SK-N-MC (cell line): Measurements from ENCODE around the gene ORAI1.
"Not testable (repeated sequence)": the region's sequence is repeated elsewhere in the genome, so short reads cannot be mapped to it uniquely, and the experiment has no call there.

Source experiments
- DNase-seq: peaks from one replicate; pipeline ENCODE4 v3.0.0-alpha.2; 2011; ENCODE audit warnings: low read depth, low spot score
- H3K27ac ChIP-seq: fragments of 200-600 bp; sonication (generic); 2 replicates; pipeline ENCODE4 v1.5.1; 2016; ENCODE audit warnings: mixed run types
- H3K36me3 ChIP-seq: fragments of 200-600 bp; sonication (generic); 2 replicates; pipeline ENCODE4 v1.6.1; 2017; ENCODE audit warnings: antibody characterized with exemption, low read length, mixed read lengths; ENCODE audit not compliant: insufficient read depth
- H3K4me3 ChIP-seq: fragments of 200-600 bp; sonication (generic); 2 replicates; pipeline ENCODE4 v1.5.1; 2016
- H3K9ac ChIP-seq: fragments of 200-600 bp; sonication (generic); 2 replicates; pipeline ENCODE4 v1.8.0; 2017; ENCODE audit warnings: mixed run types, mixed read lengths; ENCODE audit not compliant: insufficient read length
- H3K9me3 ChIP-seq: fragments of 200-600 bp; sonication (generic); 2 replicates; pipeline ENCODE4 v1.6.1; 2017; ENCODE audit warnings: low read depth, mild to moderate bottlenecking, antibody characterized with exemption, low read length, moderate library complexity, mixed read lengths
- EZH2 ChIP-seq: fragments of 200-600 bp; sonication (generic); IDR thresholded peaks from one replicate; pipeline ENCODE4 v1.6.1; 2017; ENCODE audit warnings: antibody characterized with exemption
- FOXP2 ChIP-seq: optimal IDR thresholded peaks from 2 replicates; pipeline ENCODE3; 2011; ENCODE audit warnings: mild to moderate bottlenecking, moderate library complexity; ENCODE audit not compliant: insufficient read depth; ENCODE audit errors: extremely low read length, control extremely low read depth
- POLR2AphosphoS5 ChIP-seq: IDR thresholded peaks from 2 replicates; pipeline ENCODE4 v1.6.1; 2012; ENCODE audit warnings: mild to moderate bottlenecking, low read depth, low read length, borderline replicate concordance

ORAI1 gene

DNA sequence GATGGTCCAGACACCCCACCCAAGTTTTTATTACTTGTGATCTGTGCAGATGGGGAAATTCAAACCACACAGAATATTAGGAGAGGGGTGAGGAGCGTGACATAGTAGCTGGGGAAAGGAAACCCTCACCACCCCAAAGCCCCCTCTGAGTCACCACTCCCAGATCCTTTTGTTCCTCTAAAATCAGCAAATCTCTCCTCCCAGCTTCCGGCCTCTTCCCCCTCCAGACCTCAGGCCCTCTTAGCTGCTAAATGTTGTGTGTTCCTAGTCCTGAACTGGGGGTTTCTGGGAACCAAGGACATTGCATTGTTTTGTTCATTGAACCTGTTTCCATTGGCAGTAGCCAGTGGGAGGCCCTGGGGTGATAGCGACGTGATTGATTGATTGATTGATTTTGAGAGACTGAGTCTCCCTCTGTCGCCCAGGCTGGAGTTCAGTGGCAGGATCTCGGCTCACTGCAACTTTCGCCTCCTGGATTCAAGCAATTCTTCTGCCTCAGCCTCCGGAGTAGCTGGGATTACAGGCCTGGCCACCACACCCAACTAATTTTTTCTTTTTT lies 5.9 kb upstream of the ORAI1 start:
- H3K27ac ChIP-seq = no peak overlapping the region
- no peak overlapping the region for H3K9ac ChIP-seq
- DNase-seq = no peak
- no peaks in the 10 kb centered on the region for H3K36me3 ChIP-seq
- H3K4me3 ChIP-seq = no peak overlapping the region
- no peaks in the 10 kb centered on the region for H3K9me3 ChIP-seq
- TF ChIP-seq POLR2AphosphoS5 (no peak), EZH2 (no peak), FOXP2 (no peak)

DNA sequence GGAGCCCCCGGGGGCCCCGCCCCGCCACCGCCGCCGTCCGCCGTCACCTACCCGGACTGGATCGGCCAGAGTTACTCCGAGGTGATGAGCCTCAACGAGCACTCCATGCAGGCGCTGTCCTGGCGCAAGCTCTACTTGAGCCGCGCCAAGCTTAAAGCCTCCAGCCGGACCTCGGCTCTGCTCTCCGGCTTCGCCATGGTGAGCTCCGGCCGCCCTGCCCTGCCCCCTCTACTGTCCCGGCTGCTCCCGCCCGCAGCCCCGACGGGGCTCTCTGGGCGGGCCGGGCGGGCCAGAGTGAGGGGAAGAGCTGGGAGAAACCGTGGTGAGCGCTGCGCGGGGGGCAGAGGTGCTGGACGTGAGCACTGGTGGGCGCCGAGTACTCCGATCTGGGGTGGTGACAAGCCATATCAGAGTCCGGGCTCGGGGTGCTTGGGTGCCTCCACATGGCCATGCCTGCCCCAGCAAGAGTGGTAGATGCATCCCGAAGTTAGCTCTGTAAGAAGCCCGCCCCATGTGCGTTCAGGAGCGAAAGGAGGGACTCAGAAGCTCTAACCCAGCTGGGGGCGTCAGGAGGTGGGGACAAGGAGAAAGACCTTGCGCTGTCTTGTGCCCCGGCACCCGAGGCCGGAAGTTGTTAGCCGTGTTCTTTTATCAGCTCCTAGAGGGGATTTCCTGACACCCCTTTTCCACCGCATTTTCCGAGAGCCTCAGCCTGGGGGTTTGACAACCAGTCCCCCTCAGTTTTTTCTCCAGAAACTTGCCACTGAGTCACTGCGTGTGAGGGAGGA lies 717 bp downstream of the ORAI1 start:
- Histone ChIP-seq H3K9ac (peak overlapping the region; percentile 70), H3K27ac (no peak overlapping the region), H3K4me3 (peak overlapping the region; percentile 87), H3K9me3 (no peaks in the 10 kb centered on the region), H3K36me3 (no peaks in the 10 kb centered on the region)
- no peak for TF ChIP-seq EZH2
- TF ChIP-seq FOXP2 = no peak
- peak; percentile 47; the same call in 1 of the 2 replicates for TF ChIP-seq POLR2AphosphoS5
- no peak for DNase-seq

DNA sequence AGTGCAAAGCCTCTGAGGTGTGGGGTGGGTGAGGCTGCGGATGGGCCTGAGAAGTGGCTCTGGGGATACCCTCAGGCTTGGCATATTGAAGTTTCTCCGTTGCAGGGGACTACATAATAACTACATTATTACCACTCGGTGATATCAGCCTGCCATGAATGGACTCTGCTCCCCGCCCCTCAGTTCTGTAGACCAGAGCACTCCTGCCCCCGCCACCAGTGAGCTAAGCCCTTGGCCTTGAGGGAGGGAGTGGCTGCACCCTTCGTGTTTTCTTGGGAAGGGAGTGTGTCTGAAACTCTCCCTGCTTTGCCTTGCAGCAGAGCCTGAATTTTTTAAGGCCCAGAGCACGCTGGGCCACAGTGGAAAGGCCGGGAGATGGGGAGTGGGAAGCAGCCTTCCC lies 1.7 kb downstream of the ORAI1 start:
- TF ChIP-seq EZH2 (no peak), POLR2AphosphoS5 (no peak), FOXP2 (no peak)
- Histone ChIP-seq H3K27ac (no peak overlapping the region), H3K9ac (no peak overlapping the region), H3K4me3 (peak overlapping the region; percentile 87), H3K36me3 (no peaks in the 10 kb centered on the region), H3K9me3 (no peaks in the 10 kb centered on the region)
- DNase-seq = no peak

DNA sequence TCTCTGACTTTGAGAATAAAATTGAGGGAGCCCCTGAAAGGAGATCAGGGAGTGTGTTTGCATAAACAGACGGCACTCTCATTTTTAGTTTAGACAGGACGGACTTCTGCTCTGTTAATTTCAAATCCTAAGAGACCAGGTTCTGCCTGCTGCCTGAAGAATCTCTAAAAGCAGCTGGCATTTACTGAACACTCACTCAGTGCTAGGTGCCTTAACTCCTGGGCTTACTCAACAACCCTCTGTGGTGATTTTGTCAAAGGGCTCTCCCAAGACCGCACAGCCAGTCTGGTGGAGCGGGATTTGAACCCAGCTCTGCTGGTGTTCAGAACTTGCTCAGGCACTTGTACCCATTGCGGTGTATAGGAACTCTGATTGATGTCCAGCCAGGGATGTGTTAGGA lies 2.2 kb downstream of the ORAI1 start:
- TF ChIP-seq FOXP2 (no peak), EZH2 (no peak), POLR2AphosphoS5 (no peak)
- Histone ChIP-seq H3K4me3 (no peak overlapping the region), H3K9me3 (no peaks in the 10 kb centered on the region), H3K36me3 (no peaks in the 10 kb centered on the region), H3K27ac (no peak overlapping the region), H3K9ac (no peak overlapping the region)
- DNase-seq = no peak

DNA sequence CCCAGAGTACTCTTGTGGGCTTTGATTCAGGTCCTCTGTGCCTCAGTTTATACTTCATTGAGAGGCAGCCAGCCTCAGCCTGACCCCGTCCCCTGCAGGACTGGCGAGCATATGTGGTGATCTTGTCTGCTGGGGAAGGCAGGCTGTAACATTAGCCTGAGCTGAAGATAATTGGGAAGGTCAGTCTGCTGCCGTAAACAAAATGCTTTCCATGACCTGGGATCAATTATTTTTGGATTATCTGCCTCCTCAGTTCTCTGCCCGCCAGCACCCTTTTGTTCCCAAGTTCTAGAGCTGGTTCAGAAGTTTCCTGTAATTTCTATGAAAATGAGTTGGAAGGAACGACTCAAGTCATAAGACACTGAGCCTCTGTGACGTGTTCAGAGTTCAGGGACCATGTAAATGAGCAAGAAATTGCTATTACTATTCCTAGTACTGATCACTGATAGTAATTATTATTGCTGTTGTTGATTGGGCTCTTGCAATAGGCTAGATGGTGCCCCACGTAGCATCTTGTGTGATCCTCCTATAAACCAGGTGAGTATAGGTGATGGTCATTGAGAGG lies 4.5 kb downstream of the ORAI1 start:
- H3K27ac ChIP-seq = no peak overlapping the region
- no peak overlapping the region for H3K9ac ChIP-seq
- DNase-seq = no peak

GRCh38 chr12:121632069-121632970 lies 6.0 kb downstream of the ORAI1 start:
- Histone ChIP-seq H3K9me3 (no peaks in the 10 kb centered on the region), H3K9ac (no peak overlapping the region)

More for the DNA sequence above, 4.5 kb downstream of the ORAI1 start:
- no peaks in the 10 kb centered on the region for H3K9me3 ChIP-seq
- H3K36me3 ChIP-seq = no peaks in the 10 kb centered on the region
- H3K4me3 ChIP-seq = no peak overlapping the region
- TF ChIP-seq FOXP2 (no peak), POLR2AphosphoS5 (no peak), EZH2 (no peak)

DNA sequence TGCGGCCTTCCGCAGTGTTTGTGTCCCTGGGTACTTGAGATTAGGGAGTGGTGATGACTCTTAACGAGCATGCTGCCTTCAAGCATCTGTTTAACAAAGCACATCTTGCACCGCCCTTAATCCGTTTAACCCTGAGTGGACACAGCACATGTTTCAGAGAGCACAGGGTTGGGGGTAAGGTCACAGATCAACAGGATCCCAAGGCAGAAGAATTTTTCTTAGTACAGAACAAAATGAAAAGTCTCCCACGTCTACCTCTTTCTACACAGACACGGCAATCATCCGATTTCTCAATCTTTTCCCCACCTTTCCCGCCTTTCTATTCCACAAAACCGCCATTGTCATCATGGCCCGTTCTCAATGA lies 7.5 kb downstream of the ORAI1 start:
- H3K36me3 ChIP-seq, H3K4me3 ChIP-seq, H3K27ac ChIP-seq, H3K9ac ChIP-seq, H3K9me3 ChIP-seq, DNase-seq: not testable (repeated sequence)

More at GRCh38 chr12:121632069-121632970, 6.0 kb downstream of the ORAI1 start:
- no peak for DNase-seq
- no peak overlapping the region for H3K27ac ChIP-seq
- no peaks in the 10 kb centered on the region for H3K36me3 ChIP-seq
- no peak overlapping the region for H3K4me3 ChIP-seq
- TF ChIP-seq FOXP2 = no peak
- no peak for TF ChIP-seq EZH2
- no peak for TF ChIP-seq POLR2AphosphoS5

DNA sequence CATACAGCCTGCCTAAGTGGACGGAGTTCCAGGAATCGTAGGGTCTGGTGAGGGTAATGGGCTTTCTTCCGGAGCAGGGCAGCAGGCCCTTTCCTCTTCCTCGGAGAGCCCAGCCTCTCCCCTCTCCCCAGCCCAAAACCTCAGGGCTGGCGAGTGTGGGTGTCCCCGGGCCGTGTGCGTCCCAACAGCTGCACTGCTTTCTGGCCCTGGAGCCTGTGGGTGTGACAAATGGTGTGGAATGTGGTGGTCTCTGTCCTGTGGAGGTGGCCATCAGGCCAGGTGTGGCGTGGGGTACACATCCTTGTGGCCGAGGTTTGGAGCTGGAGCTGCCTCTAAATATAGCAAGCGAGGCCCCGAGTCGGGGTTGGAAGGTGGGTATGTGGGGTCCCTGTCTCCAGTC lies 8.5 kb downstream of the ORAI1 start:
- Histone ChIP-seq H3K4me3 (no peak overlapping the region), H3K27ac (no peak overlapping the region), H3K36me3 (no peaks in the 10 kb centered on the region), H3K9ac (no peak overlapping the region), H3K9me3 (no peaks in the 10 kb centered on the region)
- TF ChIP-seq EZH2 (no peak), FOXP2 (no peak)
- no peak for DNase-seq
